ENCODE measurements around the gene SPATA45. TPM values are rescaled to one million over a fixed set of nuclear protein-coding genes. Genes with fewer than 3 reads are reported as not detected.

The SPATA45 gene
- total RNA-seq, 3 donors from 2014 or later (not counting 1 experiment from before 2014, with no cell fraction given) = 0.80 TPM; not detected in 2

DNA sequence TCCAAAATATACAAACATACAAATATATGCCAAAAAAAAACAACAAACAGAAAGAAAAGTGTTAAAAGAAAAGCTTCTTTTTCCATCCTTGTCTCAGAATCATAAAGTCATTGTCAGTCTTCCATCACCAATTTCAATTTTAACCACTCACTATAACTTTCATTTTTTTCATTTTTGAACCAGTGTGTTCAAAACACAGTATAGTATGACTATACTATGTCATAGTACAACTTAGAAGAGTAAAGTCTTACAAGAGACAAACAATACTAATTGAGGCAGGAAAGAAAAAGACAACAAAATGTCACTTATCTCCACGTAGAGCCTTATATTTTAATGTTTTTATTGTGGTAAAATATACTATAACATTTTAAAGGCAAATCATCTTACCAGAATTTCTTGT is 63.5 kb downstream of the SPATA45 start:
- no peak for ATAC-seq
- Mint-ChIP-seq H3K27ac (no peak overlapping the region), H3K4me1 (peaks cover 5 to 16% of the 10 kb centered on the region in 2 donors), H3K9me3 (no peaks in the 10 kb centered on the region), H3K36me3 (peaks cover 18% of the 10 kb centered on the region), H3K27me3 (ENCODE audit: low read depth in 2 of 2) (no peaks in the 10 kb centered on the region), H3K4me3 (no peak overlapping the region)
- Histone ChIP-seq H3K27me3 (ENCODE audit: control insufficient read depth, insufficient read depth, low read length) (no peaks in the 10 kb centered on the region), H3K9me3 (ENCODE audit: control insufficient read depth, insufficient read depth, low read length) (no peaks in the 10 kb centered on the region), H3K4me1 (ENCODE audit: control insufficient read depth, insufficient read depth, low read length) (no peaks in the 10 kb centered on the region), H3K4me3 (ENCODE audit: low read length) (no peak overlapping the region), H3K27ac (ENCODE audit: low read length) (no peak overlapping the region), H3K36me3 (ENCODE audit: control insufficient read depth, insufficient read depth, low read length) (peaks cover 49% of the 10 kb centered on the region)
- TF ChIP-seq, protein P1, sequence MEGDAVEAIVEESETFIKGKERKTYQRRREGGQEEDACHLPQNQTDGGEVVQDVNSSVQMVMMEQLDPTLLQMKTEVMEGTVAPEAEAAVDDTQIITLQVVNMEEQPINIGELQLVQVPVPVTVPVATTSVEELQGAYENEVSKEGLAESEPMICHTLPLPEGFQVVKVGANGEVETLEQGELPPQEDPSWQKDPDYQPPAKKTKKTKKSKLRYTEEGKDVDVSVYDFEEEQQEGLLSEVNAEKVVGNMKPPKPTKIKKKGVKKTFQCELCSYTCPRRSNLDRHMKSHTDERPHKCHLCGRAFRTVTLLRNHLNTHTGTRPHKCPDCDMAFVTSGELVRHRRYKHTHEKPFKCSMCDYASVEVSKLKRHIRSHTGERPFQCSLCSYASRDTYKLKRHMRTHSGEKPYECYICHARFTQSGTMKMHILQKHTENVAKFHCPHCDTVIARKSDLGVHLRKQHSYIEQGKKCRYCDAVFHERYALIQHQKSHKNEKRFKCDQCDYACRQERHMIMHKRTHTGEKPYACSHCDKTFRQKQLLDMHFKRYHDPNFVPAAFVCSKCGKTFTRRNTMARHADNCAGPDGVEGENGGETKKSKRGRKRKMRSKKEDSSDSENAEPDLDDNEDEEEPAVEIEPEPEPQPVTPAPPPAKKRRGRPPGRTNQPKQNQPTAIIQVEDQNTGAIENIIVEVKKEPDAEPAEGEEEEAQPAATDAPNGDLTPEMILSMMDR (IDR thresholded peaks at IDR 0.05) = no peak
- DNase-seq = no peak
- WGBS (ENCODE audit: insufficient coverage) = no CpG with 5 or more reads among the region's 1 CpG
- intact Hi-C loops (cut with micrococcal nuclease) = loop anchor here (5.0 kb wide), 1 partner anchor 327 kb away; no protein-coding TSS in a partner anchor

DNA sequence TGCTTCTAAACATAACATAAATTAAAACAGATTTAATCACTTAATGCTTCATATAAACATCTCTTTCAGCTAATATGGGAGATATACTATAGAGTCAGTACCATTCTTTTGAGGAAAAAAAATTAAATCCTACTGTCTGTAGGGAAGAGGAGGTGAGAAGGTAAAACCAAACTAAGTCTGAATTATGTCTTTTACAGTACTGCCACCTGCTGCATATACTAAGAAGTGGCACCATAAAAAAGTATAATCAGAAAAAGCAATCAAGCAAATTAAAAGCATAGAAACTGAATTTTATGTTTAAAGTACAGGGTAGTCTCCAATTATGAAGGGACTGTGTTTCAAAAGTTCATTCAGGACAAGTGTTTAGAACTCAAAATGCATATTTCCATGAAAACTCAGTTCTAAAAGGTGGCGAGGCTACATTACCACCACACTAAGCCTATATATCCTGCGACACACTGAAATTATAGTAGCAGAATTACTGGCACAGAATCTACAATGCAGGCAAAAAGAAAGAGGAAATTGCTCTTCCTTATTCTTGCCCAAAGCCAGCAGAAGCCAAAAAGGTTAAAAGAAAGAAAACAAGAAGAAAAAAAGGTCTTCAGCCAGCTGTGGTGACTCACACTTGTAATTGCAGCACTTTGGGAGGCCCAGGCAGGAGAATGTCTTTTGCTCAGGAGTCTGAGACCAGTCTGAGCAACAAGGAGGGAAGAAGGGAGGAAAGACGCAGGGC is 64.9 kb downstream of the SPATA45 start:
- Mint-ChIP-seq H3K36me3 (peaks cover 18% of the 10 kb centered on the region), H3K27me3 (ENCODE audit: low read depth in 2 of 2) (no peaks in the 10 kb centered on the region), H3K4me1 (peaks cover 5 to 11% of the 10 kb centered on the region in 2 donors), H3K27ac (peak overlapping the region in 1 of 2 donors; percentile 10), H3K9me3 (no peaks in the 10 kb centered on the region), H3K4me3 (no peak overlapping the region)
- H3K4me3 ChIP-seq (ENCODE audit: low read length) = no peak overlapping the region
- ATAC-seq (peak; percentile 49 to 73 (median 60)), DNase-seq (peak in 1 of 2 donors; percentile 60)
- H3K27ac ChIP-seq (ENCODE audit: low read length) = no peak overlapping the region
- TF ChIP-seq, protein P1 (IDR thresholded peaks at IDR 0.05) = peak; percentile 73
- WGBS (ENCODE audit: insufficient coverage) = 85% methylated on average over 2 of the region's 3 CpGs
- H3K9me3 ChIP-seq (ENCODE audit: control insufficient read depth, insufficient read depth, low read length) = no peaks in the 10 kb centered on the region
- H3K27me3 ChIP-seq (ENCODE audit: control insufficient read depth, insufficient read depth, low read length) = no peaks in the 10 kb centered on the region
- H3K4me1 ChIP-seq (ENCODE audit: control insufficient read depth, insufficient read depth, low read length) = no peaks in the 10 kb centered on the region
- intact Hi-C loops (cut with micrococcal nuclease) = loop anchor here (1.0 to 5.0 kb wide), 3 partner anchors 117 to 325 kb away; no protein-coding TSS in a partner anchor
- peaks cover 49% of the 10 kb centered on the region for H3K36me3 ChIP-seq (ENCODE audit: control insufficient read depth, insufficient read depth, low read length)

DNA sequence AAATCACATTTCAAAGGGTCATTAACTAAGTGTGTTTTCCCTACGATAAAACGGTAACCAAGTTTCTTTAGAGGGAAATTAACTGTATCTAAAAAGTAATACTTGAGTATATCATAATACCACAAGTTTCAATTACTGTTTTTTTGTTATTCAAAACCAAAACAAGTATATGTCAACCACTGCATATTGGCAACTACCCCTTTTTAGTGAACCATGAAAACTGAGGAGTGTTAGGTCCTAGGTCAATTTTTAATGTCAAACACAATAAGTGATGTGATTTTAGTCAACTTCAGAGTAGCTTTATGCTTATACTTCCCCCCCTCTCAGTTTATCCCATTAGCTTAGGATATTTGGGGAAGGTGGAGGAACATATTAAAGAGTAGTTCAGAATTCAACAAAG is 66.2 kb downstream of the SPATA45 start:
- no peak overlapping the region for H3K4me3 ChIP-seq (ENCODE audit: low read length)
- H3K27me3 Mint-ChIP-seq (ENCODE audit: low read depth in 2 of 2) = no peaks in the 10 kb centered on the region

More for the DNA sequence above, 66.2 kb downstream of the SPATA45 start:
- Histone ChIP-seq H3K4me1 (ENCODE audit: control insufficient read depth, insufficient read depth, low read length) (no peaks in the 10 kb centered on the region), H3K27ac (ENCODE audit: low read length) (no peak overlapping the region), H3K36me3 (ENCODE audit: control insufficient read depth, insufficient read depth, low read length) (peaks cover 49% of the 10 kb centered on the region), H3K9me3 (ENCODE audit: control insufficient read depth, insufficient read depth, low read length) (no peaks in the 10 kb centered on the region), H3K27me3 (ENCODE audit: control insufficient read depth, insufficient read depth, low read length) (no peaks in the 10 kb centered on the region)
- Mint-ChIP-seq H3K4me3 (no peak overlapping the region), H3K27ac (no peak overlapping the region), H3K9me3 (no peaks in the 10 kb centered on the region), H3K36me3 (peaks cover 18% of the 10 kb centered on the region), H3K4me1 (peaks cover 5 to 11% of the 10 kb centered on the region in 2 donors)
- no peak for DNase-seq
- TF ChIP-seq, protein P1 (IDR thresholded peaks at IDR 0.05) = no peak
- intact Hi-C loops (cut with micrococcal nuclease) = loop anchor here (5.0 kb wide), 1 partner anchor 324 kb away; no protein-coding TSS in a partner anchor
- no CpG with 5 or more reads among the region's 2 CpGs for WGBS (ENCODE audit: insufficient coverage)
- no peak for ATAC-seq
